ENCODE data around the gene CTSD. TPM values are rescaled to one million over a fixed set of nuclear protein-coding genes. Genes with fewer than 3 reads are reported as not detected.

The CTSD gene
- 95.1 and 355 TPM in 2 replicates for total RNA-seq

DNA sequence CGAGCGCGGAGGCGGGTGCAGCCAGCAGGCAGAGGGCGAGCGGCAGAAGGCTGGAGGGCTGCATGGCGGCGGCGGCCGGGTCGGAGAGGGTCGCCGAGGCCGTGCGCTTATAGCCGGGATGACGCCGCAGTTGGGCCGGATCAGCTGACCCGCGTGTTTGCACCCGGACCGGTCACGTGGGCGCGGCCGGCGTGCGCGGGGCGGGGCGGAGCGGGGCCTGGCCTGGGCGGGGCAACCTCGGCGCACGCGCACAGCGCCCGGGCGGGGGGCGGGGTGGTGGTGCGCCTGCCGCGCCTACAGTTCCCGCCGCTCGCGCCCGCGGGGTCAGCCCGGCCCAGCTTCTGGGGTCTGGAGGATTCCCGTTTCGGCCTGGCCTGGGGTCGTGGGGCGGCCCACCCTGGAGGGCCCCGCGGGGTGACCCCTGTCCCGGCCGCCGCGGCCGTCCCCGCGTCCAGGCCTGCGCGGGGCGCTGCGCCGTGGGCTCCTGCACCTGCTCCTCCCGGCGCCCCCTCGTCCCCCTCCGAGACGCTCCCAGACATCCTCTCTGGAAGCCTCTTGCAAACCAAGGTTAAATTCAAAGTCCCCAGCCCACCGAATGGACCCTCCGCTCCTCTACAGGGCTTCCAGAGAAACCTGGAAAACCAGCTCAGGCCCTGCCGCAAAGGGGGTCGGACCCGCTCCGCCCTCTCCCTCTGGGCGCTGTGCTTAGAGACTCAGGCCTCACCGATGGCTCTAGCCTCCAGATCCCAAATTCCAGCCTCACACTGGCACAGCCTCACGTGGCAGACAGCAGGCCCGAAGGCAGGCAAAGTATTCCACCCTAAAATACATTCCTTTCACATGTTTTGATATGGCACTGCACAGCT lies at the start of gene CTSD:
TSS of gene CTSD (minus strand) at position 132 of the 866 bp plus-strand sequence. CDS start at position 64, 68 bp downstream.

DNA sequence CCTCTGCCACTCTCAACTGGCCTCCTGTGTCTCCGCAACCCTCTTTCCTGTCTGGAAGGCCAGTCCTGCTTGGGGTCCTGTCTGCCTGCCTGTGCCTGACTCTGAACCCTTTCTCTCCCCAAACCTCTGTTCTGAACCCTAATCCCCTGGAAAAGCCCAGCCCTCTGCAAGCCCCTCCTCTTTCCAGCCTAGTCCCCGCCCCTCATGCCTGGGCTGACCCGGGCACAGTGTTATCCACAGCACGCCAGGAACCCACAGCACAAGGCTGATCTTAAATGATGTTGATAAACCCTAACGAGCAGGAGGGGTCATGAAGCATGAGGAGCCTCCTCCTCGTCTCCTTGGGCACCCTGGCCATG lies 13.3 kb downstream of the CTSD start, which contains the start of gene IFITM10:
TSS of gene IFITM10 (minus strand) at position 115 of the 359 bp plus-strand sequence. CDS start 153 bp downstream, outside the sequence.

Other genes with a start within 250 kb of the CTSD start
- 0.28 and 0.38 TPM in 2 replicates for gene DUSP8, start 191.7 kb downstream of the CTSD start, total RNA-seq
- gene KRTAP5-1, start 178.6 kb downstream of the CTSD start, total RNA-seq = not detected in 2 replicates
- gene KRTAP5-2, start 165.6 kb downstream of the CTSD start, total RNA-seq = not detected in 2 replicates
- gene KRTAP5-3, start 155.5 kb downstream of the CTSD start, total RNA-seq = not detected in 2 replicates
- gene KRTAP5-4, start 141.8 kb downstream of the CTSD start, total RNA-seq = not detected in 2 replicates
- gene KRTAP5-5, start 134.2 kb downstream of the CTSD start, total RNA-seq = not detected in 2 replicates
- gene KRTAP5-6, start 66.7 kb downstream of the CTSD start, total RNA-seq = not detected in 2 replicates
- 1.7 and 2.8 TPM in 2 replicates for gene IFITM10, start 13.3 kb downstream of the CTSD start, total RNA-seq
- not detected in 2 replicates for gene SYT8, start 71.1 kb upstream of the CTSD start, total RNA-seq
- gene TNNI2, start 75.1 kb upstream of the CTSD start, total RNA-seq = not detected in 2 replicates
- gene LSP1, start 89.2 kb upstream of the CTSD start, total RNA-seq = 0.85 and 1.3 TPM in 2 replicates
- not detected in 2 replicates for gene PRR33, start 128.0 kb upstream of the CTSD start, total RNA-seq
- gene TNNT3, start 155.8 kb upstream of the CTSD start, total RNA-seq = 0.56 TPM in 1 of 2 replicates, not detected in the other
- gene MRPL23, start 183.4 kb upstream of the CTSD start, total RNA-seq = 76.1 and 199 TPM in 2 replicates
- gene H19, start 233.9 kb upstream of the CTSD start, total RNA-seq = 9.2 and 52.7 TPM in 2 replicates

Measured in regular cardiac myocyte (primary cell).